BJ (cell line): ENCODE data around the gene TMEM98. TPM values are rescaled to one million over a fixed set of nuclear protein-coding genes. Genes with fewer than 3 reads are reported as not detected.

Experiments
- CTCF ChIA-PET: fragments of 350-600 bp; formaldehyde crosslinking; extraction: SDS; loops from one replicate; lab custom pipeline; 2021; ENCODE audit warnings: antibody characterized with exemption, inconsistent platforms; lab: Yijun Ruan, JAX
- POLR2A ChIA-PET: fragments of 300-600 bp; sonication (Branson Sonifier 250); formaldehyde crosslinking; extraction: SDS; loops from one replicate; lab custom pipeline; 2021; ENCODE audit warnings: antibody characterized with exemption; lab: Charles Lee
- DNase-seq: peaks from one replicate; pipeline ENCODE4 v3.0.0-alpha.2; 2011; ENCODE audit warnings: low read depth
- H3K27me3 ChIP-seq: 2 replicates; pipeline ENCODE4 v1.6.0; 2011; ENCODE audit warnings: low read length; ENCODE audit not compliant: control insufficient read depth, insufficient read depth
- H3K36me3 ChIP-seq: 2 replicates; pipeline ENCODE4 v1.5.1; 2011; ENCODE audit warnings: low read length; ENCODE audit not compliant: control insufficient read depth, insufficient read depth
- H3K4me3 ChIP-seq: 2 replicates; pipeline ENCODE4 v1.5.1; 2011; ENCODE audit warnings: low read depth, mild to moderate bottlenecking, control low read depth, low read length
- polyA plus RNA-seq: library from polyadenylated mRNA; depleted of rRNA; stranded (reverse); fragments of >200 nt; gene quantifications from 2 replicates; pipeline ENCODE4 v1.2.3, GENCODE V29; 2011
- TF ChIP-seq, protein P1 (sequence below): IDR thresholded peaks from 2 replicates; pipeline ENCODE4 v1.5.1; 2011; ENCODE audit warnings: low read depth, mild to moderate bottlenecking, control low read depth, inconsistent platforms, low read length, moderate library complexity; ENCODE audit not compliant: insufficient read depth

TMEM98 gene
- polyA plus RNA-seq, 1 experiment = 331 TPM

DNA sequence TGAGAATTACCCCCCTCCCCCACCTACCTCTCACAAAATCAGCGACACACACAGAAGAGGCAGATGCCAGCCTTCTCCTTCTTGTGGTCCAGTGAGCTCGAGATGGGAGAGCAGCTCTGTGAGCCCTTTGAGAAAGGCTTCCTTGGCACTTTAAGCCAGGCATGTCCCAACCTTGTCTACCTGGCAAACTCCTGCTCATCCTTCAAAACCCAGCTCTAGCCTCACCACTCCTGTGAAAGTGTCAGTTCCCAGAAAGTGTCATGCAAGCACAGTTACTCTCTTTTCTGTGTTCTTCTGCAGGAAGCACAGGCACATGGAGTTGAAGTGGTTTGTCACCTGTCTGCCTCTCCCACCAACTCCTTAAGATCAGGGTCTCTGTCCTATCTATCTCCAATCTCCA is 1.6 kb downstream of the TMEM98 start:
- POLR2A ChIA-PET = interaction anchor here (0.5 to 0.7 kb wide), 2 partner anchors 88 to 964 kb away, joined by 3 read pairs; no protein-coding TSS in a partner anchor
- H3K36me3 ChIP-seq = peaks cover 16% of the 10 kb centered on the region
- no peak for DNase-seq
- CTCF ChIA-PET = interaction anchor here (0.7 to 2.1 kb wide), 8 partner anchors 8 to 70 kb away, joined by 3 to 14 read pairs (median 4); partner anchors contain the start of gene MYO1D
- H3K27me3 ChIP-seq = no peaks in the 10 kb centered on the region
- H3K4me3 ChIP-seq = peak overlapping the region; percentile 51
- TF ChIP-seq, protein P1, sequence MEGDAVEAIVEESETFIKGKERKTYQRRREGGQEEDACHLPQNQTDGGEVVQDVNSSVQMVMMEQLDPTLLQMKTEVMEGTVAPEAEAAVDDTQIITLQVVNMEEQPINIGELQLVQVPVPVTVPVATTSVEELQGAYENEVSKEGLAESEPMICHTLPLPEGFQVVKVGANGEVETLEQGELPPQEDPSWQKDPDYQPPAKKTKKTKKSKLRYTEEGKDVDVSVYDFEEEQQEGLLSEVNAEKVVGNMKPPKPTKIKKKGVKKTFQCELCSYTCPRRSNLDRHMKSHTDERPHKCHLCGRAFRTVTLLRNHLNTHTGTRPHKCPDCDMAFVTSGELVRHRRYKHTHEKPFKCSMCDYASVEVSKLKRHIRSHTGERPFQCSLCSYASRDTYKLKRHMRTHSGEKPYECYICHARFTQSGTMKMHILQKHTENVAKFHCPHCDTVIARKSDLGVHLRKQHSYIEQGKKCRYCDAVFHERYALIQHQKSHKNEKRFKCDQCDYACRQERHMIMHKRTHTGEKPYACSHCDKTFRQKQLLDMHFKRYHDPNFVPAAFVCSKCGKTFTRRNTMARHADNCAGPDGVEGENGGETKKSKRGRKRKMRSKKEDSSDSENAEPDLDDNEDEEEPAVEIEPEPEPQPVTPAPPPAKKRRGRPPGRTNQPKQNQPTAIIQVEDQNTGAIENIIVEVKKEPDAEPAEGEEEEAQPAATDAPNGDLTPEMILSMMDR = no peak

DNA sequence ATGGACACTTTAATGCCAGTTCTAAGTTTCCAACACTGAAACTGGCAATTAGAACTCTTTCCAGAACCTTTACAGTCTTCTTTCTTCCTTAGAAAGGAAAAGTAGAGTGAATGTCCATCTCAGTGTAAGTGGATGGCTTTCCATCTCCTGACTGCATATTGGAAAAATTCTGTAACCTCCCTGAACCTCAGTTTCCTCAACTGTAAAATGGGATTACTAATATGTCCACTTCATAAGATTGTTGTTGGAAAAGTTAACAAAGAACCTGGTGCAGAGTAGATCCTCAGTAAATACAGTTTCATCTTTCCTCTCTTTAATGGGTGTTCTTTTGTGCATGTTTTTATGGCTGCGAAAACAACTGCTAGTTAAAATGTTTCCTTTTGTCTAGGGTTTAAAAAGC is 2.6 kb downstream of the TMEM98 start:
- Histone ChIP-seq H3K4me3 (no peak overlapping the region), H3K36me3 (peaks cover 18% of the 10 kb centered on the region), H3K27me3 (no peaks in the 10 kb centered on the region)
- DNase-seq = no peak
- ChIA-PET CTCF (interaction anchor here (1.2 kb wide), 1 partner anchor 53 kb away, joined by 3 read pairs; the partner anchor contains the start of gene MYO1D), POLR2A (no interaction called here)
- TF ChIP-seq, protein P1 = no peak

- Histone ChIP-seq H3K36me3 (peaks cover 21% of the 10 kb centered on the region), H3K27me3 (no peaks in the 10 kb centered on the region), H3K4me3 (no peak overlapping the region)
- DNase-seq = no peak
- CTCF ChIA-PET = no interaction called here
- TF ChIP-seq, protein P1 = no peak
- POLR2A ChIA-PET = interaction anchor here (0.7 kb wide), 1 partner anchor 723 kb away, joined by 9 read pairs; no protein-coding TSS in a partner anchor
Measured at GRCh38 chr17:32931686-32932085, 3.7 kb downstream of the TMEM98 start.

GRCh38 chr17:32933881-32934280 is 5.9 kb downstream of the TMEM98 start:
- DNase-seq = no peak
- TF ChIP-seq, protein P1 = no peak
- CTCF ChIA-PET = no interaction called here
- no peaks in the 10 kb centered on the region for H3K27me3 ChIP-seq
- POLR2A ChIA-PET = no interaction called here
- H3K36me3 ChIP-seq = peaks cover 22% of the 10 kb centered on the region
- no peak overlapping the region for H3K4me3 ChIP-seq

GRCh38 chr17:32935726-32936125 is 7.8 kb downstream of the TMEM98 start:
- H3K36me3 ChIP-seq = peaks cover 23% of the 10 kb centered on the region
- POLR2A ChIA-PET = no interaction called here
- H3K4me3 ChIP-seq = no peak overlapping the region
- TF ChIP-seq, protein P1 = no peak
- no peak for DNase-seq
- CTCF ChIA-PET = interaction anchor here (0.6 to 2.4 kb wide), 8 partner anchors 20 to 452 kb away, joined by 3 to 15 read pairs (median 8); partner anchors contain the start of gene MYO1D
- no peaks in the 10 kb centered on the region for H3K27me3 ChIP-seq
